Measurements from ENCODE around the gene EZR.

EZR gene

DNA sequence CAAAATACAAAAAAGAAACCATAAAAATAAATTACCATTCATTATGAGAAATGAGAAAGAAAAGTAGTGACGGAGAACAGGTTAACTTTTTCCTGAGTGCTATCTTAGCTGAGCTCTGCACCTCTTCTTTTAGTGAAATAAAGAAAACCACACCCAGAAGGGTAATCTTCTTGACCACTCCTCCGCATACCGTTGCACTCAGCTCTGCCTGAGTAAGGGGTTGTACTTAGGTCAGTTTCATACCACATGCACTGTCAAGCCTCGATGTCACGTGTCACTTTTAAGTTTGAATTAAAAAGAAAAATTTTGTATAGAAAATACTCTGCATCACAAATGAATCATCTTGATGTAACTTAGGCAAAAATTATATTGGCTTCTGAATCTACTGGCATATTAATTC is 2.8 kb downstream of the EZR start:
- Histone ChIP-seq H3K9ac (ENCODE audit: low read depth, low read length) (no peak overlapping the region), H3K4me1 (ENCODE audit: insufficient read depth, low read length) (peaks cover 53% of the 10 kb centered on the region), H3K4me3 (ENCODE audit: low read length) (peak overlapping the region; percentile 93), H3K27me3 (ENCODE audit: insufficient read depth, low read length) (no peaks in the 10 kb centered on the region), H3K36me3 (ENCODE audit: insufficient read depth, low read length) (peaks cover 63% of the 10 kb centered on the region), H3K27ac (ENCODE audit: low read depth, low read length) (no peak overlapping the region), H3K9me3 (ENCODE audit: insufficient read depth, low read depth, low read length) (0 out of 2 replicates have a peak, but pooled peaks cover 4% of the 10 kb centered on the region)
- 35% methylated on average over 2 of the region's 5 CpGs for WGBS

DNA sequence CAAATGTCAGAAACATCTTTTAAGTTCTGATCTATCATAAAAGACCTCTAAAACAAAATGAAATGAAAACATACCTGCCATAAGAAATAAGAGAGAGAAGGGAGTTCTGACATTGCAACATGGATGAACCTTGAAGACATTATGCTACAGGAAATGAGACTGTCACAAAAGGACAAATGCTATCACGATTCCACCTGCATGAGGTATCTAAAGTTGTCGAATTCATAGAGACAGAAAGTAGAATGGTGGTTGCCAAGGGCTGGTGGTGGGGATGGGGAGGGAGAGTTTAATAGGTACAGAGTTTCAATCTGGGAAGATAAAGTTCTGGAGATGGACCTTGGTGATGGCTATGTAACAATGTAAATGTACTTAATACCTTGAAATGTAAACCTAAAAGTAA is 3.3 kb downstream of the EZR start:
- H3K9ac ChIP-seq (ENCODE audit: low read depth, low read length): no peak overlapping the region
- H3K27ac ChIP-seq (ENCODE audit: low read depth, low read length): no peak overlapping the region
- no peaks in the 10 kb centered on the region for H3K27me3 ChIP-seq (ENCODE audit: insufficient read depth, low read length)
- peak overlapping the region; percentile 93 for H3K4me3 ChIP-seq (ENCODE audit: low read length)
- H3K9me3 ChIP-seq (ENCODE audit: insufficient read depth, low read depth, low read length): 0 out of 2 replicates have a peak, but pooled peaks cover 4% of the 10 kb centered on the region
- 68% methylated on average over 2 of the region's 2 CpGs for WGBS
- peaks cover 66% of the 10 kb centered on the region for H3K36me3 ChIP-seq (ENCODE audit: insufficient read depth, low read length)
- H3K4me1 ChIP-seq (ENCODE audit: insufficient read depth, low read length): peaks cover 57% of the 10 kb centered on the region

DNA sequence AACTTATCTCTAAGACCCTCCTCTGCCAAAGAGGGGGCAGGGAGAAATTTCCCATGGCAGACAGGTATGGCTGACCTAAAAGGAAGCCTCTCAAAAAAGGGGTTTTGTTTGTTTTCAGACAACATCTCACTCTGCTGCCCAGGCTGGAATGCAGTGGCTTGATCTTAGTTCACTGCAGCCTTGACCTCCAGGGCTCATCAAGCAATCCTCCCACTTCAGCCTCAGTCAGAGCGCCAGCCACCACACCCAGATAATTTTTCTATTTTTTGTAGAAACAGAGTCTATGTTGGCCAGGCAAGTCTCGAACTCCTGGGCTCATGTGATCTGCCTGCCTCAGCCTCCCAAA is 3.8 kb downstream of the EZR start:
- Histone ChIP-seq H3K27ac (ENCODE audit: low read depth, low read length) (peak overlapping the region; percentile 26; the same call in 1 of the 2 replicates), H3K4me1 (ENCODE audit: insufficient read depth, low read length) (peaks cover 62% of the 10 kb centered on the region), H3K27me3 (ENCODE audit: insufficient read depth, low read length) (no peaks in the 10 kb centered on the region), H3K9me3 (ENCODE audit: insufficient read depth, low read depth, low read length) (0 out of 2 replicates have a peak, but pooled peaks cover 4% of the 10 kb centered on the region), H3K36me3 (ENCODE audit: insufficient read depth, low read length) (peaks cover 72% of the 10 kb centered on the region), H3K4me3 (ENCODE audit: low read length) (peak overlapping the region; percentile 93), H3K9ac (ENCODE audit: low read depth, low read length) (no peak overlapping the region)
- 87% methylated on average over 2 of the region's 2 CpGs for WGBS

DNA sequence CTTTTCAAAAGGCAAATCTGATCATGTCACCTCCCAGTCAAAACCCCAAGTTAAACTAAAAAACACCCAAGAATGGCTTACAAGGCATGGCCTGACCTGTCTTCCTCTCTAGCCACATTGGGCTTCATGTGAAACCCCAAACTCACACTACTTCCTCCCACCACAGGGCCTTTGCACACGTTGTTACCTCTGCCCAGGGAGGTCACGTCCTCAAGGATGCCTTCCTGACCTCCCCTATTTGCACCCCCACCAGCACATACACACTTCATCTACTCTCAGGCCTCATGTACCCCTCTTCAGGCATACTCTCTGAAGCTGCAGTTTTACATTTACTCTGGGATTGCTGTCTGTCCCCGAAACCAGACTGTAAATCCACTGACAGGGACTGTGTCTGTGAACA is 6.1 kb downstream of the EZR start:
- Histone ChIP-seq H3K36me3 (ENCODE audit: insufficient read depth, low read length) (peaks cover 94% of the 10 kb centered on the region), H3K27me3 (ENCODE audit: insufficient read depth, low read length) (no peaks in the 10 kb centered on the region), H3K4me1 (ENCODE audit: insufficient read depth, low read length) (peaks cover 86% of the 10 kb centered on the region), H3K4me3 (ENCODE audit: low read length) (no peak overlapping the region), H3K27ac (ENCODE audit: low read depth, low read length) (no peak overlapping the region), H3K9me3 (ENCODE audit: insufficient read depth, low read depth, low read length) (no peaks in the 10 kb centered on the region), H3K9ac (ENCODE audit: low read depth, low read length) (no peak overlapping the region)
- WGBS: 82% methylated on average over 3 of the region's 3 CpGs

DNA sequence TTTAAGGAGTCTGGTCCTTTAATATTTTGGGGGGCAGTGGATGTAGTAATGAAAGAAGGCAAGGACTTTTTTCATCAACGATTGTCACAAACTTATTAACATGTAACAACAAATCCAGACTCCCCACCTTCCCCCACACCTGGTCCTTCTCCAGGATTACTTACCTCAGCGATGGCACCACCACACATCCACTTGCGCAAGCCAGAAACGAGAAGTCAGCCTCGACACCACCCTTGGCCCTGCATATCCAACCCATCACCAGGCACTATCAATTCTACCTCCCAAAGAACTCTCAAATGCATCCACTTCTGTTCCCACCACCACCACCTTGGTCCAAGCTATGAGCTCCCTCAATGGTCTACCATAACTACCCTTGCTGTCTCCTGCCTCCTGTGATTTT is 6.6 kb downstream of the EZR start:
- no peak overlapping the region for H3K4me3 ChIP-seq (ENCODE audit: low read length)
- WGBS: 90% methylated on average over 5 of the region's 5 CpGs
- peaks cover 93% of the 10 kb centered on the region for H3K36me3 ChIP-seq (ENCODE audit: insufficient read depth, low read length)
- no peaks in the 10 kb centered on the region for H3K27me3 ChIP-seq (ENCODE audit: insufficient read depth, low read length)
- H3K4me1 ChIP-seq (ENCODE audit: insufficient read depth, low read length): peaks cover 90% of the 10 kb centered on the region
- no peaks in the 10 kb centered on the region for H3K9me3 ChIP-seq (ENCODE audit: insufficient read depth, low read depth, low read length)
- H3K9ac ChIP-seq (ENCODE audit: low read depth, low read length): no peak overlapping the region
- no peak overlapping the region for H3K27ac ChIP-seq (ENCODE audit: low read depth, low read length)

DNA sequence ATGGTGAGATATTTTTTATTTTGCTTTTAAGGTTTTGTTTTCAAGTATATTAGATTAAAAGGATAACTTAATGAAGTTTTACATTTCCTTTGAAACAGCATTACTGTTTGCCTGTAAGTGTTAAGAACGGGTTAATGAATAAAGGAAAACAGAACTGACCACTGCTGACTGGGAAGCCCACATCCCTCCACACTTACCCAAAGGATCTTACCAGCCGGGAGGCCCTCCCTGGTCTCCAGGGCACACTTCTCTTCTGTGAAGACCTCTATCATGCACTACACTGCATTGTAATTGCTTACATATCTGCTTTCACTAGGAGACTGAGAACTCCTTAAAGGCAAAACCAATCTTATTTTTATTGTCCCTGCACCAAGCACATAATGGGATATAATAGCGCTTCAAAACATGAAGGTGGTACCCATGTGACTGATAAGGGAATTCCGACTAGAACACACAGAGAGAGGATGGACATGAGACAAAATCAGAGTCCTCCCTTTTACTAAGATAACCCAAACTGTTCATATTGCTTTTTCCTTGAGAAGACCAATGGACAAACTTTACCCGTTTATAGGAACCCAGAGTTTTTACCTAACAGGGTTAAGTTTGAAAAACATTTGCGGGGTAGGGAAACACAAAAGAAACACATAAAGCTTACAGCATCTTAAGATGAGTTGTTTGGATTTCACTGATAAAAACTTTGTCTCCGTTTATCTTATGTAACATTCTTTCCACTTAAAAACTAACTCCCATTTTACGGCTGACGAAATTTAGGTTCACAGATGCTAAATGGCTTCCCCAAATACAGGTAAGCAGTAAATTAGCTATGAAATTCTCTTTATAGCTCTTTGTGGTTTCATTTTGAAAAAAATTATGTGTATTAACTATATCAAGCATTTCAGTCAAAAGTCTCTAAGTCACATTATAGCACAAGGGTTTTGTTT is 8.7 kb downstream of the EZR start:
- Histone ChIP-seq H3K27ac (ENCODE audit: low read depth, low read length) (no peak overlapping the region), H3K9ac (ENCODE audit: low read depth, low read length) (no peak overlapping the region), H3K27me3 (ENCODE audit: insufficient read depth, low read length) (no peaks in the 10 kb centered on the region), H3K4me1 (ENCODE audit: insufficient read depth, low read length) (peaks cover 90% of the 10 kb centered on the region), H3K9me3 (ENCODE audit: insufficient read depth, low read depth, low read length) (no peaks in the 10 kb centered on the region), H3K4me3 (ENCODE audit: low read length) (no peak overlapping the region), H3K36me3 (ENCODE audit: insufficient read depth, low read length) (peaks cover 72% of the 10 kb centered on the region)
- WGBS: 90% methylated on average over 6 of the region's 9 CpGs

DNA sequence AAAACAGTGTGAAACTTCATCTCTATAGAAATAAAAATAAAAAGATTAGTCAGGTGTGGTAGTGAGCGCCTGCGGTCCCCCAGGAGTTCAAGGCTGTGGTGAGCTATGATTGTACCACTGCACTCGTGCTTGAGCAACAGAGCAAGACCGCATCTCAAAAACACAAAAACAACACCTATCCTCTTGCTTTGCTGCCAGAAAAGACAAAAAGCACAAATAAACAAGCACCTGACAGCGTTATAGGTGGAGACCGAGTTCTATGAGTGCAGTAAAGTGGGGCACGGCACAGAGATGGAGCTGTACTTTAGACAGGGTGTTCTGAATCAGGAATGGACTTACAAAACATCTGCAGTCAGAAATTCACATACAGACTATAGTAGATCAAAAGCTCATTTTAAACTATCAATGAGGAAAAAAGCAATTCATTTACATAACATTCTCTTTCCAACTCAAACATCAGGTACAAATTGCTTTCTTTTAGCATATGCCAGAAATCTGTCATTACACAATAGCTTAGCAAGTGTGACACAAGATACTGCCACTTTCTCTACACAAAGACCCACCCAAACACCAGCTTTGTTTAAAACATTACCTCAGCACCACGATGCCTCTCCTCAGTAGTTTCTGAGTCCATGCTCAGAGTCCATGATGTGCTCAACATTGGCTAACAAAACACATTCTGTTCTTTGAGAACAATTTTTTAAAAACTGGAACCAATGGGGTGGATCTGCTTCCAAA is 10.1 kb downstream of the EZR start:
- no peak overlapping the region for H3K27ac ChIP-seq (ENCODE audit: low read depth, low read length)
- H3K36me3 ChIP-seq (ENCODE audit: insufficient read depth, low read length): peaks cover 62% of the 10 kb centered on the region
- no peaks in the 10 kb centered on the region for H3K27me3 ChIP-seq (ENCODE audit: insufficient read depth, low read length)
- H3K9ac ChIP-seq (ENCODE audit: low read depth, low read length): no peak overlapping the region
- WGBS: 90% methylated on average over 8 of the region's 8 CpGs
- H3K9me3 ChIP-seq (ENCODE audit: insufficient read depth, low read depth, low read length): no peaks in the 10 kb centered on the region
- H3K4me3 ChIP-seq (ENCODE audit: low read length): no peak overlapping the region
- peaks cover 89% of the 10 kb centered on the region for H3K4me1 ChIP-seq (ENCODE audit: insufficient read depth, low read length)

DNA sequence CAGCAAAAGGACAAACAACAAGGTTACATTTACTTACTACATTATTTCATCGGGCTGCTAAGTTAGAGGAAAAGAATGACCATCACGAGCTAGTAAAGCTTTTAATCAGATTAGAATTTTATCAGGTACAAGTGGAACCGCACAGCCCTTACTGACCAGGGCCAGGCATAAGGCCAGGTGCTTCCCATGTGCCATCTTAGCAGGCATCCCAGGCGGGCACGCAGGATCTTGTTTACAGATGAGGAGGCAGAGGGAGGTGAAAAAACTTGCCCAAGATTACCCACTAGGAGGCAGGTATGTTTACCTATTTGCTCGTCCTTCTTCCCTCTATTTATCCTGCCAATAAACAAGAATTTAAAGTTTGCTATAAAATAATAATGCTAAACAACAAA is 10.7 kb downstream of the EZR start:
- Histone ChIP-seq H3K4me3 (ENCODE audit: low read length) (no peak overlapping the region), H3K36me3 (ENCODE audit: insufficient read depth, low read length) (peaks cover 57% of the 10 kb centered on the region), H3K27ac (ENCODE audit: low read depth, low read length) (no peak overlapping the region), H3K4me1 (ENCODE audit: insufficient read depth, low read length) (peaks cover 88% of the 10 kb centered on the region), H3K9me3 (ENCODE audit: insufficient read depth, low read depth, low read length) (no peaks in the 10 kb centered on the region), H3K27me3 (ENCODE audit: insufficient read depth, low read length) (no peaks in the 10 kb centered on the region), H3K9ac (ENCODE audit: low read depth, low read length) (no peak overlapping the region)
- WGBS: 87% methylated on average over 6 of the region's 6 CpGs

DNA sequence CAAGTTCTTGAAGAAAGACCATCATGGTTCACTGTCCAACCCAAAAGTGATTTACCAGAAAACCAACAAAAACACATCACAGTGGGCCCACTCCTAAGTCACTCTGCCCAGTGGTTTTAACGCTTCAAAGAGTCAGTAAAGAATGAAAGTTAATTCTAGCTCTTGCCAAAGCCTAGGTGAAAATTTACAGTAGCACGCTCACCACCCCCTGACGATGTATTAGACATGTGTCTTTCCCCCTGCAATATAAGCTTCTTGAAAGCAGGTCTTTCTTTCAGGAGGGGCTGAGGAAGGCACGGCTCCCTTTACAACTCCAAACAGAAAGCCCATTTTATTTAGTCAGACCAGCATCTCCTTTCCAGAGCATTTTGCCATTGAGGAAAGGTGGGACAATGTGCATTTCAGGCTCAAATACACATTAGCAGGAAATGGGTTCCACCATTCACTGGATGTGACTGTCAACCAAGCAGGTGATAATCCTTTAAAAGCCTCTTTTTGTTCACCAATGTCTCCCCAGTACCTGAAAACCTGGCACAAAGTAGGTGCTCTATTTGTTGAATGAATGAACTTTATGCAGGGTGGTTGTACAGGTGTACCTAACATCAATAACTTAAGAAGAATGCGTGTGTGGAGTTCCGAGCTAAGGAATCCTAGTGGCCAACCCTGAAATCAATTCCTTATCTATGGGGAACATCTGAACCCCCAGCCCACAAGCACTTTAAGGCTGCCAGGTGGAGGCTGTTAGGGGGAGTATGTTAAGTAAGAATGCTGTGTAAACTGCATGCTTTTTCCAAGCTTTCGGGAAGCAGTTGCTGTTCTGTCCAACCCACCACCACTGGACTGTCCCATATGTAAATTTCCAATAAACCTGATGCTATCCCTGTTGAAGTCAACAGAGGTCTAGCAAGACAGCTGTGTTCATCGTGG is 11.4 kb downstream of the EZR start:
- Histone ChIP-seq H3K36me3 (ENCODE audit: insufficient read depth, low read length) (peaks cover 55% of the 10 kb centered on the region), H3K27me3 (ENCODE audit: insufficient read depth, low read length) (no peaks in the 10 kb centered on the region), H3K4me3 (ENCODE audit: low read length) (no peak overlapping the region), H3K4me1 (ENCODE audit: insufficient read depth, low read length) (peaks cover 88% of the 10 kb centered on the region), H3K9me3 (ENCODE audit: insufficient read depth, low read depth, low read length) (no peaks in the 10 kb centered on the region), H3K9ac (ENCODE audit: low read depth, low read length) (no peak overlapping the region), H3K27ac (ENCODE audit: low read depth, low read length) (no peak overlapping the region)
- WGBS: 74% methylated on average over 6 of the region's 8 CpGs

DNA sequence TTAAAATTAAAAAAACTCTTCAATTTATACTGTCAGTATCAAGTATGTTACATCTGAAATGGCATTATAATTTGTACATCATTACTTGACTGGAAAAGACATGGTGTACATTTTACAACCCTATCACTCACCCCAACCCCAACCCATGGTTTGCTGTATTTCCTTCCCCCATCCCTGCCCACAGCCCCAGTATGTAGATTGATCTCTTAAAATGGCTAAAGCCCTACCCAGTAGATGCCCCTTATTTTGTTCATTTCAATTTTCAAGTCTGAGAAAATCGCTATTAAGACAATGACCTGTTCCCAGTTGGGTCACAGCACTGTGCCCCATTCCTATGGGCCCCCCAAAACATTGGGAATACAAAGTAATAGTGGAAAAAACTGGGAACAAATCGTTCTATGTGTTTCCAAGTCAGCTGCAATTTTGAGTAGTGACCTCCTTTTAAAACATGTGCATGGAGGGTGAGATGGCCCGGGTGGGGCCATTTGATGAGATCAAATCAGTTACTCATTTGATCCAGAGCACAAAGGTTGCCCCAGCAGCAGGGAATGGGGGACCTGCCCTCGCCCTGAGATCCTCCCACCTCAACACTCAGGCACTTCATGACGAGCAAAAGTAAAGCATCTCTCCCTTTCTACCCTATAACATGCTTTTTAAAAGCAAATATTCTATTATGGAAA is 13.3 kb downstream of the EZR start:
- 82% methylated on average over 5 of the region's 5 CpGs for WGBS
- no peaks in the 10 kb centered on the region for H3K9me3 ChIP-seq (ENCODE audit: insufficient read depth, low read depth, low read length)
- H3K4me1 ChIP-seq (ENCODE audit: insufficient read depth, low read length): peaks cover 78% of the 10 kb centered on the region
- no peak overlapping the region for H3K27ac ChIP-seq (ENCODE audit: low read depth, low read length)
- H3K9ac ChIP-seq (ENCODE audit: low read depth, low read length): no peak overlapping the region
- peaks cover 37% of the 10 kb centered on the region for H3K36me3 ChIP-seq (ENCODE audit: insufficient read depth, low read length)
- H3K27me3 ChIP-seq (ENCODE audit: insufficient read depth, low read length): no peaks in the 10 kb centered on the region
- no peak overlapping the region for H3K4me3 ChIP-seq (ENCODE audit: low read length)

Measured in HUES64 (cell line).